Limb (tissue), 2 donors: ENCODE results near the gene PDX1.

ENCODE experiments used
- DNase-seq, 2 donors: peaks; one replicate each; pipeline ENCODE4 v3.0.0-alpha.2; 2016; ENCODE audit errors: extremely low spot score in 2 of 2

Gene PDX1

DNA sequence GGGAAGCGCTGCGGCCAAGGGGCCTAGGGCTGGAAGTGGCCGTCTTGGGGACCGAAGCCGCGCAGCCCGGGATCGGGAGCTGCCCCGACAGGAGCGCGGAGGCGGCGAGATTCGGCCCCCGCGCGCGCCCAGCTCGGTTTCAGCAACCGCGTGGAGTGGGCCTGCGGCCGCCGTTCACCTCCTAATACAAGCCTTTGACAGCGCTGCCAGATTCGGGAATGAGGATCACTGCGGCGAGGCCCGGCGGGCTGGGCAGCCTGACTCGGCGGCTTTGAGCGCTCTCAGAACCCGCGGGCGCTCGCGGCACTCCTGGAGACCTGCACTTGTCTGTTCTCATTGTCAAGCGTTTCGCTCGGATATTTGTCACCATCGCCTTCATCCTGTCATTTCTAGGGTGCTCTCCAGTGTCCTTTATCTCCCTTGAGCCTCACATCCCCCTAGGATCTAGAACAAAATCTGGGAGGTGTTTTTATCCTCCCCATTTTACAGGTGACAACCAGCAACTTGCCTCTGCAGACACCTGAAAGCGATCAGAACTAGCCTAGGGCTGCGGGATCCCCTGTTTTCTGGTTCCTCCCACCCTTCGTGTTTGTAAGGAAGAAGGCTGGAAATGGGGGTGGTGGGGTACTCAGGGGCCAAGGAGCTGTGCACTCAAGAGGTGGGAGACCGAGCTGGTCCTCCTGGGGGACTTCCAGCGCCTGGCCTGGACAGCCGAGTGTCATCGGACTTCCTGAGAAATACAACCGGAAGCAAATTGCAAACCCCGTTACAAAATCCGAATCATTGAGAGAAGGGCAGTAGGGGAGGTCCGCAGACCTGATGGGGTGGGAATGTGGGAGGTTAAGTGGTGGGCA, 50.8 kb downstream of the PDX1 start:
- no peak for DNase-seq

DNA sequence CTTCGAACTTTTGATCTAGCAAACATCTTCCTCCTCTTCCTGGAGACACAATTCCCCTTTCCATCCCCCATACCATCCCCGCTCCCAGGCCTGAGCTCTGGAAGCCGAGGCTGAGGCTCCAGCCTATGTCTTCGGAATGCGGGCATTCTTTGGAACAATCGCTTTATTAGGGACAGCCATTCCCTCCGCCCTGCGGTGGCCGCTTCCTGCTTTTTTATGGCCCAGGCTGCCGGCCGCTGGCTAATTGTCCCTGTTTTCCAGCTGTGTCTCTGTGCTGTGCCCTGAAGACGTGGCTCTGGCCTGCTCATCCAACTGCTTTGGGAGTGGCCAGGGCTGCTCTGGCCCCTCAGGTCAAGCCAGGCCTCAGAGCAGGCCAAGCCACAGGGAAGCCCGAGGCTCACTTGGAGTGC, 51.4 kb downstream of the PDX1 start:
- no peak for DNase-seq

DNA sequence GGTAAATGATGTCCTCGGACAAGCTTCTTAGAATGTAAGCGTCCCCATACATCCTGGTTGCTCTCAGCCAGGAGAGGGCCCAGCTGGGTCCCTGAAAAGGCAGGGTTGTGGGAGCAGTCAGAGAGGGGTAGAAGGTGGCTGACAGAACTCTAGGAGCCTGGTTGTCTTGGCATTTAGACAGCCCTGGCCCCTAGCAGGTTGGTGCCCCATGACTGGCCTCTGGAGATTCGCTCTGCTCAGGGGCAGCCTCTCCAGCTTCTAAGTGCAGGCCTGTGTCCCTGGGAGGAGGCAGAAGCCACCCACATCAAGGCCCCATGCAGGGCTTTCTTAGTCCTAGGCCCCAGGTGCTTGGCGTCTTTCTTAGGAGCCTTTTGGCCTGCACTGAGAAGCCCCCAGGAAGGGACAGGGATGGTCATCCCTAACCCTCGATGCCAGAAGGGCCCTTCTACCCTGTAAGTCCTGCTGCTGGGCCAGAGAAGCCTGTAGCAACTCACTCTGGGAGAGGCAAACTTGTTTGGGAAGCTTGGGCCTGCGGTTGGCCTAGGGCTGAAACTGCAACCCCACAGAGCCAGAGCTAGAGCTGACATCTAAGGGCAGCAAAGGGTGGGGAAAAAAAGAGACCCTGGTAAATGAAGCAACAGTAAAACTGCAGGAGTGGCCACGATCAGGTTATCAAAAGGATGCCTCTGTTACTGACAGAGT, 52.1 kb downstream of the PDX1 start:
- no peak for DNase-seq

DNA sequence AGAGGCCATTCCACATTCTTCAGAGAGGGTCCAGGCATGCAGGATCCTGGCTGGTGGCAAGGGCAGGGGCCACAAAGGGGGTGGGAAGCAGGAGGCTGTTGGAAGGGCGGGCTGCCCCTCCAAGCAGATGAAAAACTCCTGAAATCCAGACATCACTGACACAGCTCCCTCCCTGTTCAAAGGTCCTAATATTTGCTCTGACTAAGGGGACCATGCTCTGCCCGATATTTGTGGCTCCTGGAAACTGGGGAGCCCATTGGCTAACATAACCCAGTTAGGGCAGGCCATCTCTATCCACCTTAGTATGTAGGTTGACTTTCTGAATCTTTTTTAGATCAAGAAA, 52.6 kb downstream of the PDX1 start:
- DNase-seq, result no peak

DNA sequence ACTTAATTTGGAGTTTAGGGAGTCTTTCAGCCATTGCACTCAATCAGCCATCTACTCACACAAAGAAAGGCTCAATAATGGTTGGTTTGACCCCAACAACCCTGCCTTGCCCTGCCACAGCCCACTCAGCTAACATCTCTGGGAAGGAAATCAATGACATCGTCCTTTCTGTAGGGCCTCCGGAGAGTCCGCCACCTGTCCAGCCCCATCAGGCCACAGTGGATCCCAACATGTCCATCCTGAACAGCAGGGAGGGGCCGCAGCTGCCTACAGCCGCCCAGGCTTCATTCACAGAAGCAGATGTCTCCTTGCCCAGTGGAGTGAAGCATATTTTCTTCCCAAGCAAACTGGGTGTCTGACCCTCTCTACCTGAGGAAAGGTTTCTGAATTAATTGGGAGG, 53.5 kb downstream of the PDX1 start:
- no peak for DNase-seq

DNA sequence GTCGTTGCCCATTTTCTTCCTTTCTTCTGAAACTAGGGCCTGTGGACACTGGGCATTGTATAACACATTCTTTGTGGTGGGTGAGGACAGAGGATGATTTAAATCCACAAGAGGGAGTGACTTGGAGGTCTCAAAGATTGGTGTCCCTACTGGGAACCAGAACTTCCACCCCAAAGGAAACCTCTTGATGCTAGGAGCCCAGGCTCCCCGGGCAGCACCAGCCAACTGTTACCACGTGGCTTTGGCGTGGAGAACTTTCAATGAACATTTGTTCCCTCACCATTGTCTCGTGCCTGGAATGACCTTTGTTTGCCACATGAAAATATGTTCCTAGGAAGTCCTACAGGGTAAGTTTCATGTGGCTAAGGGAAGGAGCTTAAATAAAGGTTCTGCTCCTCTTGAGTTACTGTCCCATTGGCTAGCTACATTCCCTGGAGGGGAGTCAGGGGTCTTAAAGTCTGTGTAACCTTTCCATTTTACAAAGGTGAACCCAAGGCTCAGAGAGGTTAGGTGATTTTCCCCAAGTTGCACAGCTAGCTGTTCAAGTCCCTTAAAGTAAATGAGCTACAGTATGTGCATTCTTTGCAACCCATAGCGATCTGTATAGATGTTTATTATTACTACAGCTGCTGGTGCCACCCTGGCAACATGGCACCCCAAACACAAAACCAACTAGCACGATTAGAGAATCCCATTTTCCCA, 54.3 kb downstream of the PDX1 start:
- no peak for DNase-seq
